Measurements from ENCODE around the gene AHRR. TPM values are rescaled to one million over a fixed set of nuclear protein-coding genes. Genes with fewer than 3 reads are reported as not detected.

Gene AHRR
- total and polyA plus RNA-seq, 9 of the 15 experiments (the other 6 are each of a cell fraction or from before 2014, with no cell fraction given) = 0.06 to 1.6 (median 0.75) TPM; not detected in 1

- TF ChIP-seq, protein P1, sequence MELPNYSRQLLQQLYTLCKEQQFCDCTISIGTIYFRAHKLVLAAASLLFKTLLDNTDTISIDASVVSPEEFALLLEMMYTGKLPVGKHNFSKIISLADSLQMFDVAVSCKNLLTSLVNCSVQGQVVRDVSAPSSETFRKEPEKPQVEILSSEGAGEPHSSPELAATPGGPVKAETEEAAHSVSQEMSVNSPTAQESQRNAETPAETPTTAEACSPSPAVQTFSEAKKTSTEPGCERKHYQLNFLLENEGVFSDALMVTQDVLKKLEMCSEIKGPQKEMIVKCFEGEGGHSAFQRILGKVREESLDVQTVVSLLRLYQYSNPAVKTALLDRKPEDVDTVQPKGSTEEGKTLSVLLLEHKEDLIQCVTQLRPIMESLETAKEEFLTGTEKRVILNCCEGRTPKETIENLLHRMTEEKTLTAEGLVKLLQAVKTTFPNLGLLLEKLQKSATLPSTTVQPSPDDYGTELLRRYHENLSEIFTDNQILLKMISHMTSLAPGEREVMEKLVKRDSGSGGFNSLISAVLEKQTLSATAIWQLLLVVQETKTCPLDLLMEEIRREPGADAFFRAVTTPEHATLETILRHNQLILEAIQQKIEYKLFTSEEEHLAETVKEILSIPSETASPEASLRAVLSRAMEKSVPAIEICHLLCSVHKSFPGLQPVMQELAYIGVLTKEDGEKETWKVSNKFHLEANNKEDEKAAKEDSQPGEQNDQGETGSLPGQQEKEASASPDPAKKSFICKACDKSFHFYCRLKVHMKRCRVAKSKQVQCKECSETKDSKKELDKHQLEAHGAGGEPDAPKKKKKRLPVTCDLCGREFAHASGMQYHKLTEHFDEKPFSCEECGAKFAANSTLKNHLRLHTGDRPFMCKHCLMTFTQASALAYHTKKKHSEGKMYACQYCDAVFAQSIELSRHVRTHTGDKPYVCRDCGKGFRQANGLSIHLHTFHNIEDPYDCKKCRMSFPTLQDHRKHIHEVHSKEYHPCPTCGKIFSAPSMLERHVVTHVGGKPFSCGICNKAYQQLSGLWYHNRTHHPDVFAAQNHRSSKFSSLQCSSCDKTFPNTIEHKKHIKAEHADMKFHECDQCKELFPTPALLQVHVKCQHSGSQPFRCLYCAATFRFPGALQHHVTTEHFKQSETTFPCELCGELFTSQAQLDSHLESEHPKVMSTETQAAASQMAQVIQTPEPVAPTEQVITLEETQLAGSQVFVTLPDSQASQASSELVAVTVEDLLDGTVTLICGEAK (IDR thresholded peaks at IDR 0.05) = no peak
- TF ChIP-seq, protein P1 (CRISPR knock-in tag; IDR thresholded peaks at IDR 0.05) = no peak
- peak; percentile 49; the same call in 1 of the 2 replicates for TF ChIP-seq TEAD4 (IDR thresholded peaks at IDR 0.05; ENCODE audit: low read length)
- no peak for TF ChIP-seq TEAD4 (CRISPR knock-in tag; IDR thresholded peaks at IDR 0.05; ENCODE audit: borderline replicate concordance)
- peak; percentile 31 to 49 (median 33); a peak in 4 of 6 replicates for TF ChIP-seq CTCF (IDR thresholded peaks at IDR 0.05 in 2 of 3, conservative IDR thresholded peaks at IDR 0.05 in 1 of 3; ENCODE audit: insufficient read depth in 2 of 3, low read depth in 1 of 3, low read length in 3 of 3)
- TF ChIP-seq ZNF830 (CRISPR knock-in tag; IDR thresholded peaks at IDR 0.05) = no peak
These were observed 16.1 kb downstream of the AHRR start (continued) for GRCh38 chr5:337563-338130.
